GM12875 (cell line): ENCODE results near the gene CLSTN2.

Experiments used
- H3K4me3 ChIP-seq: one replicate; pipeline ENCODE4 v1.5.1; 2011; ENCODE audit warnings: low read depth, low read length, control low read depth
- CTCF ChIP-seq: IDR thresholded peaks from 2 replicates; pipeline ENCODE4 v1.5.1; 2011; ENCODE audit warnings: low read depth, mild to moderate bottlenecking, control low read depth, inconsistent platforms, low read length, moderate library complexity, borderline replicate concordance; ENCODE audit not compliant: insufficient read depth

The CLSTN2 gene

GRCh38 chr3:140472306-140473020, 537.5 kb downstream of the CLSTN2 start:
- no peak for TF ChIP-seq CTCF
- no peak overlapping the region for H3K4me3 ChIP-seq

- TF ChIP-seq CTCF: no peak
These were observed 552.6 kb downstream of the CLSTN2 start for GRCh38 chr3:140487566-140487965.

GRCh38 chr3:140493271-140493670, 558.3 kb downstream of the CLSTN2 start:
- no peak overlapping the region for H3K4me3 ChIP-seq
- no peak for TF ChIP-seq CTCF

More at GRCh38 chr3:140487566-140487965, 552.6 kb downstream of the CLSTN2 start:
- no peak overlapping the region for H3K4me3 ChIP-seq

GRCh38 chr3:140494970-140495369, 560.0 kb downstream of the CLSTN2 start:
- H3K4me3 ChIP-seq: no peak overlapping the region

GRCh38 chr3:140497331-140497730, 562.3 kb downstream of the CLSTN2 start:
- H3K4me3 ChIP-seq: no peak overlapping the region
- no peak for TF ChIP-seq CTCF

More at GRCh38 chr3:140494970-140495369, 560.0 kb downstream of the CLSTN2 start:
- no peak for TF ChIP-seq CTCF

- H3K4me3 ChIP-seq: no peak overlapping the region
- TF ChIP-seq CTCF: no peak
These were observed 564.3 kb downstream of the CLSTN2 start for GRCh38 chr3:140499114-140499757.

- H3K4me3 ChIP-seq: no peak overlapping the region
- no peak for TF ChIP-seq CTCF
These were observed 565.5 kb downstream of the CLSTN2 start for GRCh38 chr3:140500473-140500872.
